SK-N-SH treated with all-trans-retinoic acid at 6 μM for 48 hours (cell line): ENCODE measurements around the gene VAPA.
"Not testable (repeated sequence)": the region's sequence is repeated elsewhere in the genome, so short reads cannot be mapped to it uniquely, and the experiment has no call there.

Source experiments
- ATAC-seq: fragments of 200-7000 bp; cut with Tn5 transposase; 3 replicates; pipeline ENCODE4 v1.9.1; 2020; ENCODE audit warnings: mild to moderate bottlenecking, moderate library complexity
- ARNTL ChIP-seq: fragments of 450-650 bp; formaldehyde crosslinking; IDR thresholded peaks from 2 replicates; pipeline ENCODE4 v1.5.0; 2020; ENCODE audit warnings: low read depth, mild to moderate bottlenecking, moderate library complexity, borderline replicate concordance
- BACH2 ChIP-seq: fragments of 250-450 bp; sonication (Bioruptor Pico); IDR thresholded peaks from 2 replicates; pipeline ENCODE4 v1.9.0; 2021; ENCODE audit warnings: mild to moderate bottlenecking, borderline replicate concordance
- CREB5 ChIP-seq: fragments of 250-450 bp; sonication (Bioruptor Pico); IDR thresholded peaks from 2 replicates; pipeline ENCODE4 v1.5.1; 2020; ENCODE audit warnings: low read depth, mild to moderate bottlenecking, moderate library complexity
- CSDC2 ChIP-seq: fragments of 250-450 bp; sonication (Bioruptor Pico); IDR thresholded peaks from 2 replicates; pipeline ENCODE4 v1.5.0; 2020; ENCODE audit warnings: mild to moderate bottlenecking, moderate library complexity
- ESRRG ChIP-seq: fragments of 250-450 bp; sonication (Bioruptor Pico); IDR thresholded peaks from 2 replicates; pipeline ENCODE4 v1.6.1; 2021; ENCODE audit warnings: mild to moderate bottlenecking
- GLIS3 ChIP-seq: fragments of 250-450 bp; sonication (Bioruptor Pico); IDR thresholded peaks from 2 replicates; pipeline ENCODE4 v1.5.0; 2020; ENCODE audit warnings: mild to moderate bottlenecking, moderate library complexity
- ISL1 ChIP-seq: fragments of 250-450 bp; sonication (Bioruptor Pico); IDR thresholded peaks from 2 replicates; pipeline ENCODE4 v2.1.2; 2022; ENCODE audit warnings: mild to moderate bottlenecking, moderate library complexity
- OSR1 ChIP-seq: fragments of 250-450 bp; sonication (Bioruptor Pico); IDR thresholded peaks from 2 replicates; pipeline ENCODE4 v1.8.0; 2022; ENCODE audit warnings: moderate library complexity, mild to moderate bottlenecking, inconsistent platforms
- PATZ1 ChIP-seq: fragments of 250-450 bp; sonication (Bioruptor Pico); IDR thresholded peaks from 2 replicates; pipeline ENCODE4 v1.8.0; 2020; ENCODE audit warnings: mild to moderate bottlenecking, moderate library complexity, borderline replicate concordance
- POU6F1 ChIP-seq: fragments of 250-450 bp; sonication (Bioruptor Pico); IDR thresholded peaks from 2 replicates; pipeline ENCODE4 v1.8.0; 2021; ENCODE audit warnings: low read depth, mild to moderate bottlenecking, moderate library complexity, borderline replicate concordance
- PPARA ChIP-seq: fragments of 250-450 bp; sonication (Bioruptor Pico); IDR thresholded peaks from 2 replicates; pipeline ENCODE4 v1.5.0; 2020; ENCODE audit warnings: mild to moderate bottlenecking, borderline replicate concordance
- RARB ChIP-seq: fragments of 250-450 bp; sonication (Bioruptor Pico); IDR thresholded peaks from 2 replicates; pipeline ENCODE4 v1.8.0; 2021; ENCODE audit warnings: mild to moderate bottlenecking, moderate library complexity
- SNAI2 ChIP-seq: fragments of 250-450 bp; sonication (Bioruptor Pico); IDR thresholded peaks from 2 replicates; pipeline ENCODE4 v1.5.0; 2020; ENCODE audit warnings: mild to moderate bottlenecking, moderate library complexity
- TCF4 ChIP-seq: fragments of 250-450 bp; sonication (Bioruptor Pico); IDR thresholded peaks from 2 replicates; pipeline ENCODE4 v1.8.0; 2021; ENCODE audit warnings: mild to moderate bottlenecking, moderate library complexity, borderline replicate concordance
- TOX ChIP-seq: fragments of 250-450 bp; sonication (Bioruptor Pico); IDR thresholded peaks from 2 replicates; pipeline ENCODE4 v1.8.0; 2021; ENCODE audit warnings: mild to moderate bottlenecking, moderate library complexity, borderline replicate concordance
- TSHZ2 ChIP-seq: fragments of 250-450 bp; sonication (Bioruptor Pico); IDR thresholded peaks from 2 replicates; pipeline ENCODE4 v1.5.0; 2020; ENCODE audit warnings: mild to moderate bottlenecking, moderate library complexity
- ZC3H10 ChIP-seq: fragments of 250-450 bp; sonication (Bioruptor Pico); IDR thresholded peaks from 2 replicates; pipeline ENCODE4 v1.5.1; 2021; ENCODE audit warnings: mild to moderate bottlenecking, moderate library complexity
- ZFP3 ChIP-seq: fragments of 250-450 bp; sonication (Bioruptor Pico); IDR thresholded peaks from 2 replicates; pipeline ENCODE4 v1.5.0; 2020; ENCODE audit warnings: mild to moderate bottlenecking, moderate library complexity
- ZFP30 ChIP-seq: fragments of 450-650 bp; formaldehyde crosslinking; IDR thresholded peaks from 2 replicates; pipeline ENCODE4 v1.5.0; 2022; ENCODE audit warnings: mild to moderate bottlenecking, moderate library complexity
- ZNF565 ChIP-seq: fragments of 450-650 bp; formaldehyde crosslinking; conservative IDR thresholded peaks from 2 replicates; pipeline ENCODE4 v1.5.0; 2020; ENCODE audit warnings: low read depth, mild to moderate bottlenecking, moderate library complexity
- ZNF70 ChIP-seq: fragments of 450-650 bp; formaldehyde crosslinking; IDR thresholded peaks from 2 replicates; pipeline ENCODE4 v1.5.0; 2020; ENCODE audit warnings: mild to moderate bottlenecking, moderate library complexity
- ZNF8 ChIP-seq: fragments of 450-650 bp; formaldehyde crosslinking; IDR thresholded peaks from 2 replicates; pipeline ENCODE4 v1.5.0; 2020; ENCODE audit warnings: mild to moderate bottlenecking, moderate library complexity

VAPA gene

DNA sequence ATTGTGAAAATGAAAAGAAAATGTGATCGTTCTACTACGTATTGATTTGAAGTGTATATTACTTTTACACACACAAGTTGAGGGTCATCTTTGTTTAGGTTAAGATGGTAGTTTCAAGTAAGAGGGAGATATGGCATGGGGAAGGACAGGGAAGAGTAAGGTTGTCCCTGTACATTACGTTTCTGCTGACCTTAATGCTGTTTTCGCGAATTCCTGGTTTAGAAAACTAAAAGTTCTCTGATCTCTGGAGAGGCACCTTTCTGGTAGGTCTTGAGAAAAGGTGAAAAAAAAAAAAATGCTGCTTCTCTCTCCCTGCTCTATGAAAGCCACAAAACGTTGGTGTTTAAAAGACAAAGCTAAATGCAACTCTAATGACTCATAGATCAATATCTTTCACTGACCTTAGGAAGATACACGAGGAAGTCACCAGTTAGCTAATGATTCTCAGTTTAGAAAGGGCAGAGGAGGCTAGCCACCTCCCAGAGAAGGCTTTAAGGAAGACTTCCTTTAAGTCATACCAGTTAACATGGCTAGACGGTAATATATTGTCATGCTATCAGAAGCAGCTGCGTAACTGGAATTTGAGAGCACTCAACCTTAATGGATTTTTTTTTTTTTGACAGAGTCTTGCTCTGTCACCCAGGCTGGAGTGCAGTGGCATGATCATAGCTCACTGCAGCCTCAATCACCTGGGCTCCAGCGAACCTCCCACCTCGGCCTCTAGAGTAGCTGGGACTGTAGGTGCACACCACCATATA lies 14.8 kb upstream of the VAPA start:
- TF ChIP-seq CREB5 (no peak), SNAI2 (CRISPR knock-in tag) (peak; percentile 10; the same call in 1 of the 2 replicates), ISL1 (peak; percentile 58; the same call in 1 of the 2 replicates)
- ATAC-seq, result peak; percentile 88

- ATAC-seq, result not testable (repeated sequence)
Measured at GRCh38 chr18:9899550-9899930, 14.3 kb upstream of the VAPA start.

DNA sequence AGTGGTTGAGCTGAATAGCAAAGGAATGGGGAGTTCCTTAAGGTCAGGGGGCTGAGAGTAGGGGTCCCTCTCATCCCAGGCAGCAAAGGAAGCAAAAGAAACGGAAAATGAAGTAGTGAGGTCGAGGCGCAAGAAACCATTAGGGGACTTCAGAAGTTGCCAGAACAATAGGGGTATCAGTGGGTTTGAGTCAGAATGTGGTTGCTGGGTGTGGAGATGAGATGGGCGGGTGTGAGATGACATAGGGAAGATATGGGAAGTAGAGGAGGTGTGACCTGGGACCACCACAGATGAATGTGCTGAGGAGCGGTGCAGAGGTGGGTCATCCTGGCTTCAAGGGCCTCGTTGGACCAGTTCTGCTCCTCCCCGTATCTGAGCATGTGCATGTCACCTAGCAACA lies 13.1 kb upstream of the VAPA start:
- TF ChIP-seq TOX (CRISPR knock-in tag) (no peak), CSDC2 (CRISPR knock-in tag) (no peak), BACH2 (no peak), ZC3H10 (CRISPR knock-in tag) (no peak), ZFP3 (CRISPR knock-in tag) (no peak), ZNF565 (CRISPR knock-in tag) (no peak), TCF4 (CRISPR knock-in tag) (no peak)
- TF ChIP-seq, all 23 proteins: peak for 0

DNA sequence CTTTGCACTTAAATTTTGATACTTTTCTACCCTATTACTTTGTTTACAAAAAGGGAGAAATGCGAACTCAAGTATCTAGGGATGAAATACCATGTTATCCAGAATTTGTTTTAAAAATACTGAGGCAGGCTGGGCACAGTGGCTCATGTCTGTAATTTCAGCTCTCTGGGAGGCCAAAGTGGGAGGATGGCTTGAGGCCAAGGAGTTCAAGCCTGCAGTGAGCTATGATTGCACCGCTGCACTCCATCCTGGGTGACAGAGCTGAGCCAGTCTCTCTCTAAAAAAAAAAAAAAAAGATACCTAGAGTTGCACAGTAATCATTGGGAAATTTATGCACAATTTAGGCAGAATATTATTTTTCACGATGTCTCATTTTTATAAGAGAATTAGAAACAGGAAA lies 12.4 kb upstream of the VAPA start:
- TF ChIP-seq ZFP30 (no peak), SNAI2 (CRISPR knock-in tag) (no peak), PPARA (no peak), OSR1 (no peak), RARB (CRISPR knock-in tag) (no peak), ZNF70 (CRISPR knock-in tag) (no peak), TSHZ2 (no peak), CSDC2 (CRISPR knock-in tag) (no peak), GLIS3 (CRISPR knock-in tag) (no peak), ZNF8 (CRISPR knock-in tag) (no peak), ARNTL (CRISPR knock-in tag) (no peak), TOX (CRISPR knock-in tag) (no peak), ZC3H10 (CRISPR knock-in tag) (no peak), BACH2 (no peak), ZNF565 (CRISPR knock-in tag) (no peak), TCF4 (CRISPR knock-in tag) (no peak)
- no peak for ATAC-seq

More for the DNA sequence above, 13.1 kb upstream of the VAPA start:
- no peak for ATAC-seq

DNA sequence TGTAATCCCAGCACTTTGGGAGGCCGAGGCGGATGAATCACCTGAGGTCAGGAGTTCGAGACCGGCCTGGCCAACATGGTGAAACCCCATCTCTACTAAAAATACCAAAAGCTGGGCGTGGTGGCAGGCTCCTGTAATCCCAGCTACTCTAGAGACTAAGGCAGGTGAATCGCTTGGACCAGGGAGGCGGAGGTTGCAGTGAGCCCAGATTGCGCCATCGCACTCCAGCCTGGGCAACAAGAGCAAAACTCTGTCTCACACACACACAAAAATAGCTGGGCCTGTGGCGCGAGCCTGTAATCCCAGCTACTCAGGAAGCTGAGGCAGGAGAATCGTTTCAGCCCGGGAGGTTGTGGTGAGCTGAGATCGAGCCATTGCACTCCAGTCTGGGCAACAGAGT lies 11.6 kb upstream of the VAPA start:
- ATAC-seq, result not testable (repeated sequence)

DNA sequence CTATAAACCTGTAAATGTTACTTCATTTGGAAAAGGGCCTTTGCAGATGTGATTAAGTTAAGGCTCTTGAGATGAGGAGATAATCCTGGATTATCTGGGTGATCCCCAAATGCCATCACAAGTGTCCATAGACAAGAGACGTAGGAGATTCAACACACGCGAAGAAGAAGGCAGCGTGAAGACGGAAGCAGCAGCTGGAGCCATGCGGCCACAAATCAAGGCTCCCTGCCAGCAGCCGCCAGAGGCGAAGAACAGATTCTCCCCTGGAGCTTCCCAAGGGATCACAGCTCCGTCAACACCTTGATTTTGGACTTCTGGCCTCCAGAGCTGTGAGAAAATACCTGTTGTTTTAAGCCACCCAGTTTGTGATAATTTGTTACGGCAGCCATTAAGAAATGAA lies 11.0 kb upstream of the VAPA start:
- no peak for ATAC-seq
- TF ChIP-seq PPARA, result no peak
- TF ChIP-seq POU6F1, result no peak
- TF ChIP-seq PATZ1 (CRISPR knock-in tag), result no peak
- no peak for TF ChIP-seq ZNF565 (CRISPR knock-in tag)
- no peak for TF ChIP-seq BACH2
- no peak for TF ChIP-seq ZNF70 (CRISPR knock-in tag)
- no peak for TF ChIP-seq ISL1
- no peak for TF ChIP-seq ARNTL (CRISPR knock-in tag)
- TF ChIP-seq RARB (CRISPR knock-in tag), result no peak
- no peak for TF ChIP-seq TSHZ2
- no peak for TF ChIP-seq ZFP30
- TF ChIP-seq ZFP3 (CRISPR knock-in tag), result no peak
- TF ChIP-seq ZNF8 (CRISPR knock-in tag), result no peak
- no peak for TF ChIP-seq GLIS3 (CRISPR knock-in tag)
- TF ChIP-seq ESRRG (CRISPR knock-in tag), result no peak
